Right hindlimb (tissue), 1 donor: ENCODE data around the gene SLC22A5.

Source experiments
- DNase-seq: peaks from one replicate; pipeline ENCODE4 v3.0.0-alpha.2; 2018

Gene SLC22A5

DNA sequence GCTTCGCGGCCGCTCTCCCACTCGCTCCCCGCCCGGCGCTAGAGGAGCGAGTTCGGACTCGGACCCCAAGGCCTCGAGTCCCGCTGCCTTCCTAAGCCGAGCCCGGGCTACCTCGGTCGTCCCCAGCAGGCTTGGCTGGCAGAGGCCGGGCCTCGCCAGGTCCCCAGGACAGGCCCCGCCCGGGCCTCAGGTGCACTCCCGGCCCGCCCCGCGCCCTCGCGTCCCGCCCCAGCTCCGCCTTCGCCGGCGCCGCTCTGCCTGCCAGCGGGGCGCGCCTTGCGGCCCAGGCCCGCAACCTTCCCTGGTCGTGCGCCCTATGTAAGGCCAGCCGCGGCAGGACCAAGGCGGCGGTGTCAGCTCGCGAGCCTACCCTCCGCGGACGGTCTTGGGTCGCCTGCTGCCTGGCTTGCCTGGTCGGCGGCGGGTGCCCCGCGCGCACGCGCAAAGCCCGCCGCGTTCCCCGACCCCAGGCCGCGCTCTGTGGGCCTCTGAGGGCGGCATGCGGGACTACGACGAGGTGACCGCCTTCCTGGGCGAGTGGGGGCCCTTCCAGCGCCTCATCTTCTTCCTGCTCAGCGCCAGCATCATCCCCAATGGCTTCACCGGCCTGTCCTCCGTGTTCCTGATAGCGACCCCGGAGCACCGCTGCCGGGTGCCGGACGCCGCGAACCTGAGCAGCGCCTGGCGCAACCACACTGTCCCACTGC lies at the start of gene SLC22A5:
Gene SLC22A5 (plus strand): TSS at position 237 of the 707 bp plus-strand sequence. CDS start 263 bp downstream, at position 500.
- DNase-seq, result peak; percentile 72

DNA sequence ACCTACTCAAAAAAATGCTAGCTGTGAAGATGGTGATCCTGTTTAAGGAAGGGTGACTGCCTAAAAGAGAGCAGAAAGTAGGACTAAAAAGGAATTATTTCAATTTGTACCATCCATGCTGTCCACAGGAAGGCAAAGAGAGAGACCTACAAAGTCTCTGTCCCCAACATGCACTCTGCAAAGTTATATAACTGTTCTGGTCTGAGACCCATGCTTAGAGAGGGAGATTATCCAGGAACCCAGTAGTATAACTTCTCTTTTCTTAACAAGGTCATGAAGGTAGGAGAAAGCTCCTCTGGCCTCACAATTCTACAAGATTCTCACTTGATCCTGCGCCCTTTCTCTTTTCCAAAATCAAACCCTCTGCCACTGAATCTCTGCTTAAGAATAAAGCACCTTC lies 49.5 kb upstream of the SLC22A5 start:
- no peak for DNase-seq

DNA sequence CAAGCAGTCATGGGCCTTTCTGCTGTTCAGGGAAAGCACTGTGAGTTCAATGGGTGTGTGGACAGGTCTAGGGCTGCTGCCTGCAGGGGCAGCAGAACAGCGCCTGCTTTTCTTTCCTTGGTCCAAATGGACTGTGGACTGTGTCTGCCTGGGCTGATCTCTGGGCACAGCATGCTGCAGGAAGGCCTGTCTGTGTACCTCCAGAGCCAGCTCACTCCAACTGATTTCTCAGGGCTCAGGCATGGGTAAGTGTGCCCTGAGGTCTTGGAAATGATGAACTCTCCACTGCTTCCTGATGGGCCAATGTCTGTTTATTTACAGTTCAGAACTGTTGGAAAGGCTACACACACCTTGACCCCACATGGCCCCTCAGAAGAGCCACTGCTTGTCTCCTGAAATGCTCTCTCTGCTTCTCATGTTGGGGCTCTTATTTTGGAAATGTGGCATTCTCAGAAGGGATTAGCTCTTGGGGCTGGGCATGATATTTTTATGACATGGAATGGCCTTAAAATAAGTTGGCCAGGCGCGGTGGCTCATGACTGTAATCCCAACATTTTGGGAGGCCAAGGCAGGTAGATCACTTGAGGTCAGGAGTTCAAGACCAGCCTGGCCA lies 48.3 kb upstream of the SLC22A5 start:
- no peak for DNase-seq

DNA sequence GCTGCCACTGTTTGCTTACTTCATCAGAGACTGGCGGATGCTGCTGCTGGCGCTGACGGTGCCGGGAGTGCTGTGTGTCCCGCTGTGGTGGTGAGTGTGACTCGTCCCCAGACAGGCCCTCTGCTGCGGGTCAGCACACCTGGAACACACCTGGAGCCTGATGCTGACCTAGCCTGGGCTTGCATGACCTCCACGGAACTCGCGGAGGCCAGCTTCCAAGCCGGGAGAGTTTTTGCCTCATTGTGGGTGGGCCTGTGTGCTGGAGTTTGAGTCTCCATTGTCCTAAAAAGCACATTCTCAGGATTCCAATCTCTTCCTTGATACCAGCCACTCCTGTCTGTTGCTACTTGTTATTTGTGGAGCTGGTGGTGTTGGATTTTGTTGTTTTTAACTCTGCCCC lies 47.2 kb upstream of the SLC22A5 start:
- no peak for DNase-seq

DNA sequence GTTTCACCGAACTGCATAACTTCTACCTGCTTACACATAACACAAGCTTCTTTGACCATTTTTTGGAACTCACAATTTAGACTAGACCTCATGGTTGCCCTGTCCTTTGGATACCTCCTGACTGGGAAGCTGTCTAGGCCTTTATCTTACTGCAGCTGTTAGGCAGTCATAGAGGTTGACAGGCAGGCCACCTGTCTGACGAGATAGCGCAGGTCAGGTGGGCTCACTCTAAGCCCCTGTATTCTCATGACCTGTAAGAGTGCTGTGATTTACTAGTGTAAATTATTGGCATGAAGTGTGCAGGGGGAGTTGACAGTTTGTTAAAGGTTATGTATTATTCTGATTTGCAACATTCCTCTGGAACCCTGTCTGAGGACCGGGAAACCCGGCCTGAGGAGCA lies 46.3 kb upstream of the SLC22A5 start:
- DNase-seq, result no peak

DNA sequence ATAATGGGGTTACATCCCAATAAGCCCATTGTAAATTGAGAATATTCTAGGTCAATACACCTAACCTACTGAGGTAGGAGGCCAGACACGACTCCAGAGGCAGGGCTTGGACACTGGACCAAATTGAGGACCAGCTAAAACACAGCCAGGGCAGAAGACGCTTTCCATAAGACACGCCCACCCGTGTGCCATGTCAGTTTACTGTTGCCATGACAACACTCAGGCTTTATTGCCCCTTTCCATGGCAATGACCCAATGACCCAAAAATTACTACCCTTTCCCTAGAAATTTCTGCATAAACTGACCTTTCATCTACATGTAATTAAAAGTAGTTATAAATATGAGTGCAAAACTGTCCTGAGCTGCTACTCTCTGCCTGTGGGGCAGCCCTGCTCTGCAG lies 43.8 kb upstream of the SLC22A5 start:
- no peak for DNase-seq

DNA sequence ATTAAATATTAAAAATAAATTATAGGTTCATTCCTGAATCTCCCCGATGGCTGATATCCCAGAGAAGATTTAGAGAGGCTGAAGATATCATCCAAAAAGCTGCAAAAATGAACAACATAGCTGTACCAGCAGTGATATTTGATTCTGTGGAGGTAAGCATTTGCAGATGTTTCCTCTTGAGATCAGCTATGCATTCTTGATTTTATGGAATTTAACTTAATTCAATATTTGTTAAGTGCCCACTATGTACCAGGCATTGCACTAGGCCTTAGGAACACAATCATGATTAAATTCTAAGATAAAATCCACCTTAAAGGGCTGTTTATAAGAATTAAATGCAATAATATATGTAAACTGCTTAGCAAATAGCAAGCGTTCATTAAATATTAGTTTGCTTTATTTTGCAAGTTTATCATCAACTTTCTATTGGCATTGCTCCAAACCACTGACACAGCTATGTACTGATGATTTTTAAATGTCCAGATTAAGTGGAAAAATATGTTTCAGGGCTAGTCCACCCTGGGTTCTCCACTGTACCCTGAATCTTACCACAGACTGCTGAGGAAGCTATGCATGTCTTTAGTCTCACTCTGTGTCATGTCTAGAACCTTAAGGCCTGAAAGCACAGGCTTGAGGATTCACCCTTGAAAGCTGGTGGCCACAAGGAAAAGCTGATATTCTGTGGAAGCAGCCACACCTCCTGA lies 42.1 kb upstream of the SLC22A5 start:
- DNase-seq, result no peak

DNA sequence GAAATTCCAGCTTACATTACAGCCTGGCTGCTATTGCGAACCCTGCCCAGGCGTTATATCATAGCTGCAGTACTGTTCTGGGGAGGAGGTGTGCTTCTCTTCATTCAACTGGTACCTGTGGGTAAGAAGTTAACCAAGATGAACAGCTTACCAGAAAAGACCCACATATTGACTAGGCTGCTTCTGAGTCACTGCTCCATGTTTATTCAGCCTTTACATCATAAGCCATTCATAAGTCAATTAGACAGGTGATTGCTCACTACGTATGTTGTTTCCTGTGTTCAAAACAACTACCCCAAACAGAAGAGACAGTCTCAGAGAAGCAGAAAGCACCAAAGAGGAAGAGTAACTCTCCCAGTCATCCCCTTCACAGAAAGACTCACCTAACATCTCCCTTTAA lies 34.7 kb upstream of the SLC22A5 start:
- no peak for DNase-seq

DNA sequence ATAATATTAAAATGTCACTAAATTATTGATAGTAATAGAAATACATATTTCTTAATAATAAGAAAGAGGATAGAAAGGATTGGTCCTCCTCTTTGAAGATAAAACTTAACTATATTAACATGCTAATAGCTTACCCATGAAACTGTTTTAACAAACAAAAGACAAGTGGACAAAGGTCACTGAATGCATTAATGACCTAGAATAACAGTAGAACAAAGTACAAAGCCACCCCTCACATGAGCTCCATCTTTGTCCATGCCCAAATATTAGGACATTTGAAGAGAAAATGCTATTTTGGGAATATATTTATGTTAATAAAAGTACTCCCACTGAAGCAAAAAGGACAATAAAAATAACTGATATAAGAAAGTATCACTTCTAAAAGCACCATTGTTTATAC lies 34.1 kb upstream of the SLC22A5 start:
- no peak for DNase-seq

DNA sequence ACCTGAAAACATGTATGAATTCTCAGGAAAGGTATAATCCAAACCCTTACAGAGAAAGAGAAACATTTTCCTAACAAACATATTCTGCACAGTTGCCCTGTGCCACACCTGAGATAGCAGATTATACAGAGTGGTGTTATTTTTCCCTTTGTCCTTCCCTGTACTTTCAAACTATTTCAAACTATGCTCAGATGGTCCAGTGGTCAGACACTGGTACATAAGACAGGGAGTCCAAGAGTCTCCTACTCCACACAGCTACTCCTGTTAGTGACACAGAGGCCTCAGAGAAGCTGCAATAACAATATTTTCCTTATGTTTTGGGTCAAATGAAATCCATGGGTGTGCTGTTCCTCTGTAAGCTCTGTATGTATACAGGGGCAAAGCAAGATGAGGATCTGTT lies 30.0 kb upstream of the SLC22A5 start:
- no peak for DNase-seq

DNA sequence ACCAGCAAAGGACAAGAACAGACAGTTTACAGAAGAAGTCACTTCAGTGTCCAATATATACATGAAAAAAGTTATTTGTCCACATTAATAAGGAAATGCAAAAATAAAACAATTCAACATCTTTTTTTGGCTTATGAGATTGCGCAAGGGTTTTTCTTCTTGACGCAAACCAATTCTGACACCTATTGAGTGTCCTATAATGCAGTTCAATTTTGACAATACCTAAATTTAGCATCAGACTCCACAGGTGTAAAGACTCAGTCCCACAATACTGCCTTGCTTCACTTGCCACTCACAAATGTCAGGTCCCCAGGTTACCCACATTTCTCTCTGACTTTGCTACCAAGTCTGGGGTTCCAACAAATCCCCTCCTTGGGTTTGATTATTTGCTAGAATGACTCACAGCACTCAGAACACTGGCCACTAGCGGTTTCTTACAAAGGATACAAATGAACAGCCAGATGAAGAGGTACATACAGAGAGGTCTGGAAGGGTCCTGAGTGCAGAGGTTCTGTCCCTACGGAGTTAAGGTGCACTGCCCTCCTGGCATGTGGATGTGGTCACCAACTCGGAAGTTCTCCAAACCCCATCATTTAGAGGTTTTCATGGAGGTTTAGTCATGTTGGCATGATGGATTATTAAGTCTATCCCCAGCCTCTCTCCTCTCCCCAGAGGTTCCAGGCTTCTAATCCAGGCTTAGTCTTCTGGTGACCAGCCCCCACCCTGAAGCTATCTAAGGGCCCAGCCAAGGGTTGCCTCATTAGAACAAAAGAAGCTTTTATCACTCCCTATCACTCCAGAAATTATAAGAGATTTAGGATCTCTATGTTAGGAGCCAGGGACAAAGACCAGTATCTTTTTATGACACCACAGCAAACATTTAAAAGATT lies 27.0 kb upstream of the SLC22A5 start:
- DNase-seq, result no peak

DNA sequence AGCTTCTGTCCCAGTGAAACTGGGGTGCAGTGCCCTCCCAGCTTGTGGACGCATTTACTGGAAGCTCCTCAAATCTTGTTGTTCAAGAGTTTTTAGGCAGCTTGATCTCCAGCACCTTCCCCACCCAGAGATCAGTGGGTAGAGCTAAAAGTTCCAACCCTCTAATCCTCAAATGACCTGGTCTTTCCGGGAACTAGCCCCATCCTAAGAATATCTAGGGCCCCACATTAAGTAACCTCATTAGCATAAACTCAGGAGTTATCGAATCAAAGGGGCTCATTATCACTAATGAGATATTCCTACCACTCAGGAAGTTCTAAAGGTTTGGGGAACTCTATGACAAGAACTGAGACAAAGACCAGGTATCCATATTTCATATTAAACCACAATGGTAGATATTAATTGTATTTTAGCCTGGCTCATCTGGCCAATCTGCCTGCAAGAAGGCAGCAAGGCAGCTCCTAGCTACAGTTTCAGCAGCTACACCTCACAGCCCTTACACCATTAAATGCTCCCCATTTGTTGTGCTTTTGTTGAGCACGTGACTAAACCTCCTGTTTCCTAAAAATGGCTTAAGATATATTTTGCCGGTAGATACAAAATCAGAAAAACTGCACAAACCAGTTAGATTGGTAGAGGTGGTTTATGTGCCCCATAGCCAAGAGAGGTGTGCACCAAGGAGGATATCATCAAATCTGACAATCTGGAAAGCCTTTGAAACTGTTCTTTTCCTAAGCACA lies 24.6 kb upstream of the SLC22A5 start:
- no peak for DNase-seq

DNA sequence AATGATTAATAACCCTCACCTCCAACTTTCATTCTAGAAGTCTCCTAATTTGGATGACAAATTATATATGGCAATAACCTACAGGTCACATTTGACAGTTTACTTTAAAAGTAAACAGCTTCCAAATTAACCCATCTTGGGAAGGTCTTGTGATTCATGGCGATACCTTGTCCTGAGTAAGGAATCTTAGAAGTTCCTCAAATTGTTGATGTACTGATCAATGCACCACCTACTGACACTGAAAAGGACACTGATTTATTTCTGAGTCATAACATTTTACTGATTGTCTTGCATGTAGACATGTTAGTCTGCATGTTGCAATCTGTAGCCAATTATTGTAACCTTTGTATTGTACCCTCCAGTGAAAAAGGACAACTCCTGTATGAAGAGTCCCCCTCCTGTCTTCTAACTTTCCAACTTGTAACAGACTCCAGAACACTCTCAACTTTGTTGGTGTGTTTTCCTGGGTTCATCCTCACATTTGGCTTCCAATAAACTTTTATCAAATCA lies 16.0 kb upstream of the SLC22A5 start:
- no peak for DNase-seq

DNA sequence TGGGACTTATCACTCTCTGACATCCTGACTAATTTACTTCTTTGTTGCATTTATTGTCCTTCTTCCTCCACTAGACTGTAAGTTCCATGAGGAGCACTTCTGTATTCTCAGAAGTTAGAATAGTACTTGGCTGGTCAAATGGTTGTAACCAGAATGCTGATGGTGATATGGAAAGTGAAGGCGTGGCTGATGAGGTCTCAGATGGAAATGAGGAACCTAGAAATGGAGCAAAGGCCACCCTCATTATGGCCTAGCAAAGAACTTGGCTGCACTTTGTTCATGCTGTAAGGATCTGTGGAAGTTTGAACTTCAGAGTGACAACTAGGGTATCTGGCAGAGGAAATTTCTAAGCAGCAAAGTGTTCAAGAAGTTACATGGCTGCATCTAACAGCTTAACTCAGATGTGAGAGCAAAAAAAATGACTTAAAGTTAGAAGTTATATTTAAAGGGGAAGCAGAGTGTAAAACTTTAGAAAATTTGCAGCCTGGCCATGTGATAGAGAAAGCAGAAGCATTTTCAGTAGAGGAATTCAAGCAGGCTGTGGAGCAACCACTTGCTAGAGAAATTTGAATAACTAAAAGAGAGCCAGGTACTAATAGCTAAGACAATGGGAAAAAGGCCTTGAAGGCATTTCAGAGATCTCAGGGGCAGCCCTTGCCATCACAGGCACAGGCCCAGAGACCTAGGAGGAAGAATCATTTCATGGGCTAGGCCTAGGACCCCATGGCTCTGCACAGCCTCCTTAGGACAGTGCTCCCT lies 14.9 kb upstream of the SLC22A5 start:
- DNase-seq, result no peak

DNA sequence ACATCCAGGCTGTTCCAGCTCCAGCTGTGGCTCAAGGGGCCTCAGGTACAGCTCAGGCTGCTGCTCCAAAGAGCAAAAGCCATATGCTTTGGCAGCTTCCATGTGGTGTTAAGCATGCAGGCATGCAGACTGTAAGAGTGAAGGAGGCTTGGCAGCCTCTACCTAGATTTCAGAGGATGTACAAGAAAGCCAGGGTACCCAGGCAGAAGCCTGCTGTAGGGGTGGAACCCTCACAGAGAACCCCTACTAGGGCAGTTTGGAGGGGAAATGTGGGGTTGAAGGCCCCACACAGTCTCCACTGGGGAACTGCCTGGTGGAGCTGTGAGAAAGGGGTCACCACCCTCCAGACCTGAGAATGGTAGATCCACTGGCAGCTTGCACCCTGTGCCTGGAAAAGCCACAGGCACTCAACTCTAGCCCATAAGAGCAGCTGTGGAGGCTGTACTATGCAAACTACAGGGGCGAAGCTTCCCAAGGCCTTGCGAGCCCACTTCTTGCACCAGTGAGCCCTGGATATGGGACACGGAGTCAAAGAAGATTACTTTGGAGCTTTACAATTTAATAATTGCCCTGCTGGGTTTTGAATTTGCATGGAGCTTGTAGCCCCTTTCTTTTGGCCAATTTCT lies 14.3 kb upstream of the SLC22A5 start:
- no peak for DNase-seq

DNA sequence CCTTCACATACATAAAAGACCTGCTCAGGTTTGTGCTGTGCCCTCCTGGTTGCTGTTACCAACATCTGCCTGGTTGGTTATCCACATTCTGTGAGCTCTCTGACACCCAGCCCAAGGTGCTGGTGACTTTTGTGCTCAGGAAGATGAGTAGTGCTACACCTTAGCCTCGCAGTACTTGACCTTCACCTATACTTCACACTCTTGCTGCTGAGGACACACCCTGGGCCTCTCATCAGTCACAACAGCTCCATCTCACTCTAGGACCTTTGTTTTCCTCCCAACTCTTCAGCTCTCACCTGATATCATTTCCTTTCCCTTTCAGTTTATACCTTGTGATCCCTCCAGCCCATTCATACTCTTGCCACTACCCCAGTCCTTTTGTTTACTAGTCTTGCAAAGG lies 10.7 kb upstream of the SLC22A5 start:
- DNase-seq, result no peak

DNA sequence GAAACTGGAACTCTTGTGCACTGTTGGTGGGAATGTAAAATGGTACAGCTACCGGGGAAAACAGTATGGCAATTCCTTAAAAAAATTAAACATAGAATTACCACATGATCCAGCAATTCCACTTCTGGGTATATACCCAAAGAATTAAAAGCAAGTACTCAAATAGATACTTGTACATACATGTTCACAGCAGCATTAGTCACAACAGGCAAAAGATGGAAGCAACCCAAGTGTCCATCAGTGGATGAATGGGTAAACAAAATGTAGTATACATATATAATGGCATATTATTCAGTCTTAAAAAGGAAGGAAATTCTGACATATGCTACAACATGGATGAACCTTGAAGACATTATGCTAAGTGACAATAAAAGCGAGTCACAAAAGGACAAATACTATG lies 7.4 kb upstream of the SLC22A5 start:
- no peak for DNase-seq

DNA sequence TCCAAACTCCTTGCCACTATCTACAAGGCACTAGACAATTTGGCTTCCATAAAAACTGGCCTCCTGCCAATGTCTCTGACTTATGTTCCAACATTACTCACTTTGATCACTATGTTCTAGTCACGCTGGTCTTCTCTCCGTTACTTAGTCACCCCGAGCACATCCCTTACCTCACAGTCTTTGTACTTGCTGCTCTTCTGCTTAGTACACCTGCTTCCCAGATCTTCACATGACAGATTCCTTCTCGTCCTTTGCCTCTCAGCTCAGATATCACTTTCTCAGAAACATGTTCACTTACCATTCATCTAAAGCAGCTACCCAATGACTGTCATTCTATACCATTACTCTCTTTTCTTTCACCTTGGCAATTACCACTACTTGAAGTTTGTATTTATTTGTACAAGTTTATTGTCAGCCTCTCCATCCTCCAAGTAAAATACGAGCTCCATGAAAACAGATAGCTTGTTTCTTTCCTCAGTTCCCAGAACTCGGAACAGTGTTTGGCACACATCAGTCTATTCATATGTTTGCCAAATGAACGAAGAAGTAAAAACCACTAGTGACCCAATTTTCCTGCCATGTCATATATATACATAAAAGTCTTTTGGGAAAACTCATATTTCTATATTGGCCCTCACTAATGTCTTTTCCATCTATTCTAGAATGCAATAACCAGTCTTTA lies 5.9 kb upstream of the SLC22A5 start:
- DNase-seq, result no peak

DNA sequence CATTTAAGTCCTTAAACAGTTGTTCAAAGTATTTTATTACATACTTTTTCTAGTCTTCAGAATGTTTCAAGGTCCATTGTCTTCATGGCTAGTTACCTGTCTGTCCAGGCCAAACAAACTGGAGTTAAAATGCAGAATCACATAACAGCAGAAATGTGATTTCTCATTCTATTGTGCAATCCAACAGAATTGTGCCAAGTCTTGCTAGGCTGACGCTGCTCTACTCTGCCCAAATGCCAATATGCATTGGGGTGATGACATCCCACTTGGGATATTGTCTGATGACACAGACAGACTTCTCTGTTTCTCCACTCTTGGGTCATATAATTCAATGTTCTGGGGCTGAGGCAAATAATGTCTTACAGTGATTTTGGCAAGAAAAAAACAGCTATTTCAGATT lies 5.2 kb upstream of the SLC22A5 start:
- no peak for DNase-seq

DNA sequence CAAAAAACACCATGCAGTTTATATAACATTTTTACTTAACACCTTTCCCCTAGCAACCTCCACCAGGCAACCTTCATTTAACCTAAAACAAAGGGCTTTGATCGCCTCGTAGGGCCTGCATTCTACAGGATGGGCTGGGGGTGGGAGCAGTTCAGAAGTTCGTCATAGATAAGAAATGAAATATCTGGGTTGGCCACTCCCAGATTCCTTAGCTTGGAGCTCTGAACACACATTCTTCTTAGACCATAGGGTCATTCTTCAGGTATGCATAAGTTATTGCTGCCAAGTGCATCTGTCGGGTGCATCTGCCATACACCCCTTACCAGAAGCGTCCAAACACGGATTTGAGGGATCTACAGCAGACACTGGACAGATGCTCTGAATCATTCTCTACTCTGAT lies 4.3 kb upstream of the SLC22A5 start:
- no peak for DNase-seq
